GM21447 (cell line): ENCODE data around the gene EPAS1.

Experiments
- ATAC-seq: cut with Tn5 transposase; IDR thresholded peaks from one replicate; pipeline ENCODE4 v1.9.1; 2021; ENCODE audit not compliant: unreplicated experiment

The EPAS1 gene

DNA sequence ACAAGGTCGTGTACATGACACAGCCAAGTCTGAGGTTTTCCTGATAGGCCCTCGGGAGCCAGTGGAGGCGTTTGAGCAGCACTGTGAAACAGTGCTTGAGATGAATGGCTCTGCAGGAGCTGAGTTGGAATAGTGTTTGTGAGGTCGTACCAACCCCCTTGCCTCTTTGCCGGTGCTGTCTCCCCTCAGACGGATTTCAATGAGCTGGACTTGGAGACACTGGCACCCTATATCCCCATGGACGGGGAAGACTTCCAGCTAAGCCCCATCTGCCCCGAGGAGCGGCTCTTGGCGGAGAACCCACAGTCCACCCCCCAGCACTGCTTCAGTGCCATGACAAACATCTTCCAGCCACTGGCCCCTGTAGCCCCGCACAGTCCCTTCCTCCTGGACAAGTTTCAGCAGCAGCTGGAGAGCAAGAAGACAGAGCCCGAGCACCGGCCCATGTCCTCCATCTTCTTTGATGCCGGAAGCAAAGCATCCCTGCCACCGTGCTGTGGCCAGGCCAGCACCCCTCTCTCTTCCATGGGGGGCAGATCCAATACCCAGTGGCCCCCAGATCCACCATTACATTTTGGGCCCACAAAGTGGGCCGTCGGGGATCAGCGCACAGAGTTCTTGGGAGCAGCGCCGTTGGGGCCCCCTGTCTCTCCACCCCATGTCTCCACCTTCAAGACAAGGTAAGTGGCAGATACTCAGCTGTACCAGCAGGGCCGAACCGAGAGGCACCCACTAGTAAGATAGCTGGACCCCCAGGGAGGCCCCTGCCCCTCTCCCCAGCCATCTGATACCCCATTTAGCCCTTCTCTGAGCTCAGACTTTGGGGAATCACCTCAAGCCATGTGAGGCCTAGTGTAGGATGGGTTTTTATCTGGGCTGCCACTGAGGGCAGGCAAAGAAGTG lies 83.1 kb downstream of the EPAS1 start:
- no peak for ATAC-seq

DNA sequence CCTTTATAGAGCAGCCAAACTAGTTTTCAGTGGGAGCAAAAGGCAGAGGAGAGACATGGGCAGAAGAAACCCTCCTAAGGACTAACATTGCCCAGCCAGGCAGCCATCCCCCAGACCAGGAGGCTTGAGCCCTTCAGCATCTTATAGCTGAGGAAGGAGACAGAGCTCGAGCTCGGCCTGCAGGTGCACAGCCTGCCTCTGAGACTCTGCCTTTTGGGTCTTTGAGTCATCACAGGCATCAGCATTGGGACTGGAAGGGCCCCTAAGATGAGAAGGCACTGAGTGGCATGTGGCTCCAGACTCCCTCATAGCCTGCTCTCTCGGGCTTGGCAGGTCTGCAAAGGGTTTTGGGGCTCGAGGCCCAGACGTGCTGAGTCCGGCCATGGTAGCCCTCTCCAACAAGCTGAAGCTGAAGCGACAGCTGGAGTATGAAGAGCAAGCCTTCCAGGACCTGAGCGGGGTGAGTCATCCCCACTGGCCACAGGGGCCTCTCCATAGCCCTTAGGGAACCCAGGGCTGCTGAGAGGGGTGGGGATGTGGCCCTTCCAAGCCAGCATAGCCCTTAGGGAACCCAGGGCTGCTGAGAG lies 84.1 kb downstream of the EPAS1 start:
- no peak for ATAC-seq

DNA sequence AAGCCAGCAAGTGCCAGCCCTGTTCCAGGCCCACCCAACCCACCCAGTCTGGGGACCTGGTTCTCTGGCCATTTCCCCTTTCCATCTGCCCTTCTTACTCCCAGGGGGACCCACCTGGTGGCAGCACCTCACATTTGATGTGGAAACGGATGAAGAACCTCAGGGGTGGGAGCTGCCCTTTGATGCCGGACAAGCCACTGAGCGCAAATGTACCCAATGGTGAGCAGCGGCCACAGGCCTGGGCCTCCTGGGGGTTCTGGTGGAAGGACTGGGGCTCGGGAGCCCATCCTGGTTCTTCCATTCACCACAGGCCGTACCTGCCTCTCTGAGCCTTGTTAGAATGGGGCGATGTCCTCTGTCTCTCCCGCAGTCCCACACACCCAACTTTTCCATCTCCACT lies 84.7 kb downstream of the EPAS1 start:
- no peak for ATAC-seq

DNA sequence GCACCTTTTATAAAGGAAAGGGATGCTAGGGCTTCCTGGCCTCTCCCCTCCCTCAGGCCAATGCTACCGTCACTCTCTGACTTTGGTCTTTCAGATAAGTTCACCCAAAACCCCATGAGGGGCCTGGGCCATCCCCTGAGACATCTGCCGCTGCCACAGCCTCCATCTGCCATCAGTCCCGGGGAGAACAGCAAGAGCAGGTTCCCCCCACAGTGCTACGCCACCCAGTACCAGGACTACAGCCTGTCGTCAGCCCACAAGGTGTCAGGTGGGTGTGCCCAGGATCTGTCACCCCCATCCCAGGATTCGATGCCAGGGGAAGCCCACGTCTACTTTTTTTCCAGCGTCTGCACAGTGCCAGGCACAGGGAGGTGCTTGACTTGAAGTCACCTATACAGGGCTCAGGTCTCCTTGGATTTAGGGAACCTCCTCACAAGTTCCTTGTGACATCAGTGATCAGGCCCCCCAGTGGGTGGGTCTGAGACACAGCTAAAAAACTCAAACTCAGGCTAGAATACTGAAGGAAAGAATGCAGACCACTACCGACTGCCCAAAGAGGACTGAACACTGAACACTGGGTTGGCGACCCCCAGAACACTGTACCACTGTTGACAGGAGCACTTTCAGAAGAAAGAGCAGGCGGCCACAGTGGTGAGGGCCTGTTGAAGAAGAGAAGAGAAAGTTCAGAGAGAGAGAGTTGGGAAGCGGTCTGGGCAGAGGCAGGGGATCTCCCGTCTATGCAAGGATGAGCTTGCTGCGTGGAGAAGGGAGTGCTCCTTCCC lies 85.3 kb downstream of the EPAS1 start:
- no peak for ATAC-seq

DNA sequence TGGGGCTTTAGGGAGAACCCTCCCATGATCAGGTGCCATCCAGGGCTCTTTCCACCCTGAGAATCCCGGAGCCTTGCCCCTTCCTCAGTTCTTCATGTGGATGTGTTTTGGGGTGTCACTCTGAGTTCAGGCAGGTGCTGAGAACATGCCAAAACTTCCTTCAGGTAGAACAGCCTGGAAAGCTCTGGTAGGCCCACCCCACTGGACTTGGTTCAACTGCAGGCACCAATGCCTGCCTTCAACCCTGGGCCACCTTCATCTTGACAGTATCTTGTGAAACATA lies 85.8 kb downstream of the EPAS1 start:
- ATAC-seq = no peak

DNA sequence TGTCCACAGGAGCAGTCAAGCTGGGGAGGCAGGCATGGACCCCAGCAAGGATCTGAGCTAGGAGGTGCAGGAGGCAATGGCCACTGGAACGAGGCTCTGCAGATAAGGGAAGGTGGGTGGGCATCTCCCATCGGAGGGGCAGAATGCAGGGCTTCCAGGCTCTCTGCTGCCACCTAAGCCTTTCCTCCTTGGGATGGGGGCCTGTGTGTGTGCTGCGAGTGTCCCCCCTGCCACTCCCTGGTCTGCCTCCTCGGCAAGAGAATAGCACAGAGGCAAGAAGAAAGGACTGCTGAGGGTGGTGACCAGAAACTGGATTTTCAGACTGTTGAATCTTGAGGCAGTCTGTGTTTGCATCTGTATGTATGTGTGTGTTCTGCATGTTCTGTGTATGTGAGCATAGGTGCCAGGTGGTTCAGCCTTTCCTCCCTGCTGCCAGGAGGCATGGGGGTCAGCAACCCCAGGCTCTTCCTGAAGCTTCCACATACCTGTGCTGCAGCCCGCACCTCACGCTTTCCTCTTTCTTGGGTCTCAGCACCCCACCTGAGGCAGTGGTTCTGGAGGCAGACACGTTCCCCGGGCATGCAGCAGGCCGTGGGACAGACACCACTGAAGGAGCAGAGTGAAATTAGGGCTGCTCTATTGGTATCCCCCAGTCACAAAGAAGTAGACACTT lies 86.7 kb downstream of the EPAS1 start:
- no peak for ATAC-seq

DNA sequence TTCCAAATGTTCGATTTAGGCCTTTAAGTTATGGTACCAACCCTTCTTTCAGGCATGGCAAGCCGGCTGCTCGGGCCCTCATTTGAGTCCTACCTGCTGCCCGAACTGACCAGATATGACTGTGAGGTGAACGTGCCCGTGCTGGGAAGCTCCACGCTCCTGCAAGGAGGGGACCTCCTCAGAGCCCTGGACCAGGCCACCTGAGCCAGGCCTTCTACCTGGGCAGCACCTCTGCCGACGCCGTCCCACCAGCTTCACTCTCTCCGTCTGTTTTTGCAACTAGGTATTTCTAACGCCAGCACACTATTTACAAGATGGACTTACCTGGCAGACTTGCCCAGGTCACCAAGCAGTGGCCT lies 87.2 kb downstream of the EPAS1 start:
- no peak for ATAC-seq

DNA sequence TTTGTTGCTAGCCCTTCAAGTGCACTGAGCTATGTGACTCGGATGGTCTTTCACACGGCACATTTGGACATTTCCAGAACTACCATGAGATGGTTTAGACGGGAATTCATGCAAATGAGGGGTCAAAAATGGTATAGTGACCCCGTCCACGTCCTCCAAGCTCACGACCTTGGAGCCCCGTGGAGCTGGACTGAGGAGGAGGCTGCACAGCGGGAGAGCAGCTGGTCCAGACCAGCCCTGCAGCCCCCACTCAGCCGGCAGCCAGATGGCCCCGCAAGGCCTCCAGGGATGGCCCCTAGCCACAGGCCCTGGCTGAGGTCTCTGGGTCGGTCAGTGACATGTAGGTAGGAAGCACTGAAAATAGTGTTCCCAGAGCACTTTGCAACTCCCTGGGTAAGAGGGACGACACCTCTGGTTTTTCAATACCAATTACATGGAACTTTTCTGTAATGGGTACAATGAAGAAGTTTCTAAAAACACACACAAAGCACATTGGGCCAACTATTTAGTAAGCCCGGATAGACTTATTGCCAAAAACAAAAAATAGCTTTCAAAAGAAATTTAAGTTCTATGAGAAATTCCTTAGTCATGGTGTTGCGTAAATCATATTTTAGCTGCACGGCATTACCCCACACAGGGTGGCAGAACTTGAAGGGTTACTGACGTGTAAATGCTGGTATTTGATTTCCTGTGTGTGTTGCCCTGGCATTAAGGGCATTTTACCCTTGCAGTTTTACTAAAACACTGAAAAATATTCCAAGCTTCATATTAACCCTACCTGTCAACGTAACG lies 88.8 kb downstream of the EPAS1 start:
- no peak for ATAC-seq

DNA sequence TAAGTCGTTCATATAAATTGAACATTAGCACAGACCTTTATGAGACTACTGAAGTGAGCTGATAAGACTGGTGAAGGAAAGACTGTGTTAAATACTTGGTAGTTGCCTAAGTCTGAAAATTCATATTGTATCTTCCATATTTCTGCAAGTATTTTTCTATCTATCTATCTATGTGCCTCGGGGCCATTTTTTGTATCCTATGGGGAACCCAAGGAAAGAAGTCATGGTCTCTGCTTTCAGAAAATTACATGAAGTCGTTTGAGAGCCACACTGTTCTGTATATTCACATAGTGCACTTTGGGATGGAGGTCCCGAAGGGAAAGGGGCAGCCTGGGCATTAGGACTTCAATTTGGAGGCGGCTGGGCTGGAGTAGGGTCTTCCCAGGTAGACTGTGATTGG lies 89.6 kb downstream of the EPAS1 start:
- ATAC-seq = no peak

DNA sequence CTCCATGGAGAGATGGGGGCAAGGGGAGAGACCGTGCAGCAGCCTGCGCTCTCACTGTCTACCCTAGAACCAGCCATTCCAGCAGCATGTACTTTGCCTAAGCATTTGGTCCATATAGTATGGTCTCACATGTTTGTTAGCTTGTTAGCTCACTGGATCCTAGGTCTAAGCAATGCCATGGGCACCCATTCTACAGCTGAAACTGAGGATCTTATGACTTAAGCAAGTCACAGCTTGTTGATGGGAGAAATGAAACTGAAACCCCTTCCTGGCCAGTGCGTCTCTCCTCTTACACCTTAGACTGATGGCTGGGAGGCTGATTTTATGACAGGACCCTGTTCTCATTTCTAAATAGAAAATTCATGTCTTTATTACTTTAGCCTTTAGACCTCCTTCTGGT lies 90.1 kb downstream of the EPAS1 start:
- ATAC-seq = no peak

DNA sequence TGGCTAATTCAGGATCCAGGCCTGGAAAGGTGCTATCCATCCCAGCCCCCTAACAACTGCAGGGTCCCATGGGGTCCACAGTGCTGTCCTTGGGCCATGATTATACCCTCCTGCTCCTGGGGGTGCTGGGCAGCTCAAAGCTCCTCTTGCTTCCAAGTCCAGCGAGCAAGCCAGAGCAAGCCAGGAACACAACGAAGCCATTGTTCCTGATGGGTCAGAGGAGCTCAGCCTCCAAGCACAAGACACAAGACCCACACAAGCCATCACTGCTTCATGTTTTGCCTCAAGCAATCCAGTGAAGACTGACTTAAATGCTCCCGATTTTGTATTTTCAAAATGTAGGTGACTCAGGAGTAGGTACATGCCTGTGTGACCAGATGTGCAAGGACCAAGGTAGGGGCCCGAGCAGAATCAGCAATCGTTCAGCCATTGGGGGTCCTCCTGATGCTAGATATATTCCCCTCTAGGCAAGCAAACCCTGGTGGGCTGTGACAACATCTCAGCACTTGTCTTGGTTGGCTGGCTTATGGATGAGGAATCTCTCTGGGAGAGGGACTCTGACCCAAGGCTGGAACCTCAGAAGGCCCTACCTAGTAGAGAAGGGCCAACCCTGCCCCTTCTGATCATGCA lies 90.8 kb downstream of the EPAS1 start:
- ATAC-seq = no peak

DNA sequence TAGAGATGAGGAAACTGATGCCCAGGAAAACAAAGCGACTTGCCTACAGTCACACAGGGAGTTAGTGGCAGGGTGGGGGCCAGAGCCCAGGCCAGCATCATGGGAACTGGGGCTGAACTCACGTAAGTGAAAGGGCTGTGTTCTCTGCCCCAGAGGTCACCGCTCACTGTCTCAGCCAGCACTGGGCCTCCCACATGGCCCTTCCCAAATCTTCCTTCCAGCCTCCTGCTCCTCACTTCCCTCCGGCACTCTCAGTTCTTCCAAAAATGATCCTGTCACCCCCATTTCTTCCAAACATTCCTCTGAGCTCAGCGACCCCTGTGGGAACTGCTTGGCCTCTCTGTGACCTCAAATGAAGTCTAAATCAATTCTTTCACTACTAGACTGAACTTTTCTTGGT lies 91.7 kb downstream of the EPAS1 start:
- ATAC-seq = no peak

DNA sequence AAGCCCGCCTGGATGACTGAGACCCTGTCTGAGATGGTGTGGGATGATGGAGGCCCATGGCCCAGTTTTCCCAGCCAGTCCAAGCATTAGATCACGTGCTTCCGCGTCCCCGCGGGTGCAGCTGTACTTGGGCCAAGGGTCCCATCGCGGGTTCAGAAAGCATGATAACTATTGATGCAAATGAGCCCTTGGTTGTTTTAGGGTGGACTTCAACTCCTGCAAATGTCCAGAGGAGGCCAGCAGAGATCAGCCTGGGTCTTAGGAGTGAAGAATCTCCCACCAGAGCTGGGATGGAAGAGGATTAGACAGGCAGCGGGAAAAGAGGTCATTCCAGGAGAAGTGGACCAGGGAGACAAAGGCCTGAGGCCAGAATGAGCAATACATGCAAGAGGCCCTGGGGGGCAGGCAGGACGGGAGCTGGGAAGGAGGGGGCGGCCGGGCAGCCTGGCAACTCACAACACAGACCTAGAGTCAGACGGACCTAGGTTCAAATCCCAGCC lies 92.3 kb downstream of the EPAS1 start:
- ATAC-seq = no peak

DNA sequence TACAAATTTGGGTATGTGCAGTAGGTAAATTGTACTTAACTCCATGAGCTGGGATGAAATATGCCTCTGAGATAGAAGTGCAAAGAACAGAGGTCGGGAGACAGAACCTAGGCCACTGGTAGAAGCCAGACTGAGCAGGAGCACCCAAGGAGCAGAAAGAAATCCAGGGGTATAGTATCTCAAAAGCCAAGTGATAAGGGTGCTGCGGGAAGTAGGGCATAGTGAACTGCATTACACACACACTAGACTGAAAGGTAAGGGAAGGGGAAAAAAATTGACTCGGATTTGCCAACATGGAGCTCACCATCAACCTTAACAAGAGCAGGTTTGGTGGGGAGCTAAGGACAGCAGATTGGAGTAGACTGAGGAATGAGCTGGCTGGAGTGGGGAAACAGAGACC lies 92.8 kb downstream of the EPAS1 start:
- ATAC-seq = no peak

DNA sequence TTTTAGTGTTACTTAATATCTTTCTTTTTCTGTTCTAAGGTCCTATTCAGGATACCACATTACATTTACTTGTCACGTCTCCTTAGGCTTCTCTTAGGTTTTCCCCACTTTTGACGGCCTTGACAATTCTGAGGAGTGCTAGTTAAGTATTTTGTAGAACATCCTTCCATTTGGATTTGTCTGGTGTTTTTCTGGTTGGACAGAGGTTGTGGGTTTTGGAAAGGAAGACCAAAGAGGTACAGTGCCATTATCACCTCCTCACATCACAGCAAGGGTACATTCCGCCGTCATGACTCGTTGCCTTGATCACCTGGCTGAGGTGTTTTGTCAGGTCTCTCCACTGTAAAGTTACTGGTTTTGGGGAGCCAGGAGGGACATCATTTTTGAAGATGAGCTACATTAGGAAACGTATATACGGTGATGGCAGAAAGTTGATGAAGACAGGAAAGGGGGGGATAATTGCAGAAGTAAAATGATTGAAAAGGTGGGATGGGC lies 93.7 kb downstream of the EPAS1 start:
- no peak for ATAC-seq

DNA sequence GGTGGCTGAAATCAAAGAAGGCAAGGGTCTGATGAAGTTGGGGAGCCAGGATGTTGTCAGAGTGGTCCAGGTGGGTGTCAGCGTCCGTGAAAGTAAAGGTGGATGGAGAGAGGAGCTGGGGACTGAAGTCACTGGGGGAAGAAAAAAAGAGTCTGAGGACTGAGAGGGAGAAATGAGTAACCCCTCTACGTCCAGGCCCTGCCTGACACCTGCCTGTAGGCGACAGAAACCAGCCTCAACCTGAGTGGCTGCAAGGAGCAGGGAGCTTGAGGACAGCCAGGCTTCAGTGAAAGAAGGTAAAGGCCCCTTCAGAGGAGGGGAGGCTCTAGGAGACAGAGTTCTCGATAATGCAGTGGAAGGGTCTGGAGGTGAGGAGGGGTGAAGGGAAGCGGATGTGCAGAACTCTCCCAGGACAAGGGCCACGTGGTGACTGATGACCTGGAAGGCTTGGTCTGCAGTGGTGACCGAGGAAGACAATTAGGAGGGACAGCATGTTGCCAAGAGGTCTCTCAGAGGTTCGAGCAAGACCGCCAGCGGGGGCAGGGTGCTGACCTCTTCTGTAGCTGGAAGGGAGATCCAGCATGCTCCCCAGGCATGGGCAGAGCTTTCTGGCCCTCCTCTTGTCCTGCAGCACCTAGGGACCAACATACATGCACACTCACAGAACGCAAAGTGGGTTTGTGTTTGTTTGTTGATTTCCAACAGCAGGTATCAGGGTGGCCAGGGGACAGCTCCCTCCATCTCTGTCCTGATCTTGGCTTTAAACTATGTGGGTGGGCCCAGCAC lies 95.5 kb downstream of the EPAS1 start:
- no peak for ATAC-seq

DNA sequence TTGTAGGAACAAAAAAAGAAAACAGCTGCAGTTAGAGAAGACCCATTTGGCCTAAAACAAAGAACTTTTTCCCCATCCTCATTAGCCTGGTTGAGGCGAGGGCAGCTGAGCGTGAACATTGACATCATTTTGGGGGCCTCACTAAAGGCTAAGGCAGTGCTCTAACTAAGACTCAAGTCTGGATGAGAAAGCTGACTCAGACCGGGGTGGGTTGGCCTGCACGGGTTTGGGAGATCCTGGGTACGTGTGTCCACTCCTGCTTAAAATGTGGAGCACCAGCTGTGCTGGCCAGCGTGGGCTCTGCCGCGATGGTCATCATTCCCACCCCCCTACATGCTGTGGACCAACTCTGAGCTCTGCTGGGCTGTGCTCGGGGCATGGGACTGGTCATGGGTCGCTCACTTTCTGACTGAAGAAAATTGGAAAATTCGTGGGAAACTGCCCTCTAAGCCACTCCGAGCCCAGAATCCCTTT lies 96.2 kb downstream of the EPAS1 start:
- no peak for ATAC-seq

DNA sequence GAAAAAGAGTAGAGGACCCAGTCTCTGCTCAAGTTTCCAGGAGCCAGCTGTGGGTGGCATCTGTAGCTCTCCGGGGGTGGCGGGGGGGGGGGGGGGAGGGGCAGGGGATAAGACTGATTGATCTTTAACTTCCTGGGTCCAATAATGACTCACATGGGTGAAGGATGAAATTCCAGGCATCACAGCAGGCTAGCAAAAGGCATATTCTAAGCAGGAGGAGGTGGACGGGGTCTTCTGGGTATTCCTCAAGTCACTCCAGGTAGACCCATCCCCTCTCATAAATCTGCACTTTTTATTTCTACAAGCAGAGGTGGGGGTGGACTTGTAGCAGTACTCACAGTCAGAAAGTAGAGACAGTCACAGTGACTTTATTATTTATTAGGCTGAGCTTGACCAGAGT lies 96.7 kb downstream of the EPAS1 start:
- no peak for ATAC-seq
